Urinary bladder (tissue), 4 donors: ENCODE data around the gene KDM7A. TPM values are rescaled to one million over a fixed set of nuclear protein-coding genes. Genes with fewer than 3 reads are reported as not detected.
"Not testable (repeated sequence)": the region's sequence is repeated elsewhere in the genome, so short reads cannot be mapped to it uniquely, and the experiment has no call there.

Experiments used
- DNase-seq: peaks from one replicate; pipeline ENCODE4 v3.0.0-alpha.2; 2015; ENCODE audit errors: extremely low spot score
- H3K27ac ChIP-seq: one replicate; pipeline ENCODE4 v1.5.1; 2013; ENCODE audit warnings: low read depth, mild to moderate bottlenecking, moderate library complexity
- H3K36me3 ChIP-seq: one replicate; pipeline ENCODE4 v1.6.1; 2013; ENCODE audit warnings: mild to moderate bottlenecking, moderate library complexity; ENCODE audit not compliant: insufficient read depth
- H3K4me1 ChIP-seq: one replicate; pipeline ENCODE4 v1.6.1; 2013; ENCODE audit warnings: mild to moderate bottlenecking, moderate library complexity; ENCODE audit not compliant: insufficient read depth
- H3K4me3 ChIP-seq: one replicate; pipeline ENCODE4 v1.5.1; 2013; ENCODE audit warnings: low read depth, low read length
- WGBS: extraction: QIAGEN DNeasy Blood & Tissue Kit; methylation state at CpG from one replicate; pipeline ENCODE4 v1.1.7; 2013; 5-methylcytosine and 5-hydroxymethylcytosine counted together
- polyA plus RNA-seq: library from polyadenylated mRNA; stranded (reverse); fragments of 200-250 nt; gene quantifications from one replicate; pipeline ENCODE4 v1.2.3, GENCODE V29; 2013
- total RNA-seq: library from RNA; depleted of rRNA; stranded (reverse); fragments of >200 nt; gene quantifications from one replicate; pipeline ENCODE4 v1.2.3, GENCODE V29; 2014
- donor health status: healthy with polysubstance abuse.
- donor health status: healthy.

KDM7A gene
- total and polyA plus RNA-seq, 2 donors: 5.7 to 13.9 TPM

- Histone ChIP-seq H3K27ac (no peak overlapping the region), H3K4me3 (no peak overlapping the region), H3K4me1 (no peaks in the 10 kb centered on the region), H3K36me3 (no peaks in the 10 kb centered on the region)
- WGBS: 94% methylated on average over 4 of the region's 4 CpGs
- DNase-seq: no peak
These were observed 34.9 kb upstream of the KDM7A start for GRCh38 chr7:140211698-140212097.

- no peaks in the 10 kb centered on the region for H3K36me3 ChIP-seq
- no peak for DNase-seq
- H3K27ac ChIP-seq: no peak overlapping the region
- H3K4me1 ChIP-seq: no peaks in the 10 kb centered on the region
- WGBS: 79% methylated on average over 17 of the region's 17 CpGs
- no peak overlapping the region for H3K4me3 ChIP-seq
These were observed 33.3 kb upstream of the KDM7A start for GRCh38 chr7:140209866-140210609.

GRCh38 chr7:140206616-140207389 lies 30.0 kb upstream of the KDM7A start:
- Histone ChIP-seq H3K36me3 (no peaks in the 10 kb centered on the region), H3K4me1 (no peaks in the 10 kb centered on the region), H3K4me3 (no peak overlapping the region), H3K27ac (no peak overlapping the region)
- WGBS: 77% methylated on average over 4 of the region's 4 CpGs
- DNase-seq: no peak

GRCh38 chr7:140205600-140205999 lies 28.8 kb upstream of the KDM7A start:
- Histone ChIP-seq H3K36me3 (no peaks in the 10 kb centered on the region), H3K4me3 (no peak overlapping the region), H3K4me1 (no peaks in the 10 kb centered on the region), H3K27ac (no peak overlapping the region)
- WGBS: 65% methylated on average over 4 of the region's 4 CpGs
- no peak for DNase-seq

- Histone ChIP-seq H3K4me1 (no peaks in the 10 kb centered on the region), H3K4me3 (no peak overlapping the region), H3K27ac (no peak overlapping the region), H3K36me3 (no peaks in the 10 kb centered on the region)
- DNase-seq: no peak
These were observed 26.8 kb upstream of the KDM7A start for GRCh38 chr7:140203556-140203955.

- not testable (repeated sequence) for H3K4me1 ChIP-seq, H3K4me3 ChIP-seq, H3K36me3 ChIP-seq, DNase-seq, H3K27ac ChIP-seq
- WGBS: 94% methylated on average over 6 of the region's 6 CpGs
These were observed 26.2 kb upstream of the KDM7A start for GRCh38 chr7:140202942-140203341.

GRCh38 chr7:140201393-140201792 lies 24.6 kb upstream of the KDM7A start:
- no peak overlapping the region for H3K27ac ChIP-seq
- H3K36me3 ChIP-seq: no peaks in the 10 kb centered on the region
- no peak overlapping the region for H3K4me3 ChIP-seq
- 81% methylated on average over 6 of the region's 6 CpGs for WGBS
- H3K4me1 ChIP-seq: no peaks in the 10 kb centered on the region
- no peak for DNase-seq

- no peak overlapping the region for H3K27ac ChIP-seq
- WGBS: 78% methylated on average over 15 of the region's 15 CpGs
- no peaks in the 10 kb centered on the region for H3K4me1 ChIP-seq
- no peak overlapping the region for H3K4me3 ChIP-seq
- no peak for DNase-seq
- no peaks in the 10 kb centered on the region for H3K36me3 ChIP-seq
These were observed 23.5 kb upstream of the KDM7A start for GRCh38 chr7:140200061-140200989.

GRCh38 chr7:140197938-140198337 lies 21.2 kb upstream of the KDM7A start:
- no peaks in the 10 kb centered on the region for H3K36me3 ChIP-seq
- WGBS: 69% methylated on average over 2 of the region's 2 CpGs
- DNase-seq: no peak
- no peaks in the 10 kb centered on the region for H3K4me1 ChIP-seq
- no peak overlapping the region for H3K27ac ChIP-seq
- H3K4me3 ChIP-seq: no peak overlapping the region

- Histone ChIP-seq H3K27ac (no peak overlapping the region), H3K4me3 (no peak overlapping the region), H3K4me1 (no peaks in the 10 kb centered on the region), H3K36me3 (no peaks in the 10 kb centered on the region)
- 84% methylated on average over 9 of the region's 9 CpGs for WGBS
- no peak for DNase-seq
These were observed 20.6 kb upstream of the KDM7A start for GRCh38 chr7:140197218-140197890.

- H3K27ac ChIP-seq: no peak overlapping the region
- 60% methylated on average over 10 of the region's 10 CpGs for WGBS
- DNase-seq: no peak
These were observed 19.8 kb upstream of the KDM7A start for GRCh38 chr7:140196361-140197217.

GRCh38 chr7:140195859-140196258 lies 19.1 kb upstream of the KDM7A start:
- no peaks in the 10 kb centered on the region for H3K4me1 ChIP-seq
- no peak for DNase-seq
- no peak overlapping the region for H3K27ac ChIP-seq
- WGBS: 96% methylated on average over 1 of the region's 1 CpG
- no peaks in the 10 kb centered on the region for H3K36me3 ChIP-seq
- H3K4me3 ChIP-seq: no peak overlapping the region

More at GRCh38 chr7:140196361-140197217, 19.8 kb upstream of the KDM7A start:
- Histone ChIP-seq H3K36me3 (no peaks in the 10 kb centered on the region), H3K4me3 (no peak overlapping the region), H3K4me1 (no peaks in the 10 kb centered on the region)
